HEK293 (cell line): ENCODE results near the gene LDB2.

ENCODE experiments used
- CTCF ChIA-PET: fragments of 350-600 bp; formaldehyde crosslinking; extraction: SDS; loops from one replicate; lab custom pipeline; 2021; ENCODE audit warnings: antibody characterized with exemption; lab: Yijun Ruan, JAX
- POLR2A ChIA-PET: fragments of 300-600 bp; formaldehyde crosslinking; extraction: SDS; loops from one replicate; lab custom pipeline; 2020; ENCODE audit warnings: antibody characterized with exemption, inconsistent platforms; lab: Yijun Ruan, JAX
- H3K27ac ChIP-seq: fragments of 200-500 bp; sonication (Bioruptor generic); 2 replicates; pipeline ENCODE4 v1.5.1; 2014; ENCODE audit warnings: low read depth, low read length, control low read depth, inconsistent platforms; ENCODE audit errors: extremely low read depth
- H3K36me3 ChIP-seq, 2 experiments: fragments of 200-500 bp in 1 of 2; sonication (Bioruptor generic) in 1 of 2; 1 replicate in 1 of 2; 2 replicates in 1 of 2; pipeline ENCODE4 v1.5.1; 2014 to 2017; ENCODE audit warnings: inconsistent platforms in 2 of 2, low read length in 2 of 2; ENCODE audit not compliant: control insufficient read depth in 2 of 2, insufficient read depth in 1 of 2
- H3K4me1 ChIP-seq: fragments of 200-500 bp; sonication (Bioruptor generic); 2 replicates; pipeline ENCODE4 v1.5.1; 2014; ENCODE audit warnings: mild to moderate bottlenecking, low read length, inconsistent platforms; ENCODE audit not compliant: control insufficient read depth, insufficient read depth
- H3K4me3 ChIP-seq: 2 replicates; pipeline ENCODE4 v1.5.1; 2011; ENCODE audit warnings: low read depth, mild to moderate bottlenecking, control low read depth, low read length, moderate library complexity
- H3K9me3 ChIP-seq: fragments of 200-500 bp; sonication (Bioruptor generic); 2 replicates; pipeline ENCODE4 v1.5.1; 2014; ENCODE audit warnings: low read depth, low read length, inconsistent platforms; ENCODE audit not compliant: control insufficient read depth, insufficient read depth
- IKZF3 ChIP-seq: fragments of 450-650 bp; IDR thresholded peaks from 2 replicates; pipeline ENCODE4 v1.5.0; 2018; ENCODE audit warnings: missing biosample characterization, mild to moderate bottlenecking, missing genetic modification characterization, moderate library complexity
- KLF16 ChIP-seq: fragments of 450-650 bp; formaldehyde crosslinking; IDR thresholded peaks from 2 replicates; pipeline ENCODE4 v1.5.1; 2017; ENCODE audit warnings: missing biosample characterization, missing genetic modification characterization
- MYNN ChIP-seq: fragments of 450-650 bp; formaldehyde crosslinking; IDR thresholded peaks from 2 replicates; pipeline ENCODE4 v1.5.1; 2016; ENCODE audit warnings: missing biosample characterization, missing genetic modification characterization, borderline replicate concordance
- PRDM6 ChIP-seq: fragments of 450-650 bp; formaldehyde crosslinking; IDR thresholded peaks from 2 replicates; pipeline ENCODE4 v1.5.1; 2017; ENCODE audit warnings: missing biosample characterization, missing genetic modification characterization
- SALL2 ChIP-seq: fragments of 450-650 bp; formaldehyde crosslinking; IDR thresholded peaks from 2 replicates; pipeline ENCODE4 v1.5.0; 2017; ENCODE audit warnings: missing biosample characterization, mild to moderate bottlenecking, missing genetic modification characterization, borderline replicate concordance
- ZEB2 ChIP-seq: fragments of 450-650 bp; formaldehyde crosslinking; IDR thresholded peaks from 2 replicates; pipeline ENCODE4 v1.5.1; 2016; ENCODE audit warnings: missing biosample characterization, missing genetic modification characterization
- ZFP69B ChIP-seq: fragments of 450-650 bp; formaldehyde crosslinking; IDR thresholded peaks from 2 replicates; pipeline ENCODE4 v1.5.1; 2016; ENCODE audit warnings: missing biosample characterization, missing genetic modification characterization
- ZIC2 ChIP-seq: fragments of 450-650 bp; formaldehyde crosslinking; IDR thresholded peaks from 2 replicates; pipeline ENCODE4 v1.5.1; 2016; ENCODE audit warnings: missing biosample characterization, missing genetic modification characterization
- ZNF174 ChIP-seq: fragments of 450-650 bp; formaldehyde crosslinking; IDR thresholded peaks from 2 replicates; pipeline ENCODE4 v1.5.0; 2017; ENCODE audit warnings: missing biosample characterization, mild to moderate bottlenecking, missing genetic modification characterization
- ZNF184 ChIP-seq: fragments of 450-650 bp; IDR thresholded peaks from 2 replicates; pipeline ENCODE4 v1.5.1; 2018; ENCODE audit warnings: missing biosample characterization, mild to moderate bottlenecking, missing genetic modification characterization
- ZNF266 ChIP-seq: fragments of 450-650 bp; formaldehyde crosslinking; IDR thresholded peaks from 2 replicates; pipeline ENCODE4 v1.5.1; 2016; ENCODE audit warnings: missing biosample characterization, missing genetic modification characterization, low read depth
- ZNF280D ChIP-seq: fragments of 450-650 bp; formaldehyde crosslinking; IDR thresholded peaks from 2 replicates; pipeline ENCODE4 v1.5.1; 2016; ENCODE audit warnings: missing biosample characterization, missing genetic modification characterization
- ZNF426 ChIP-seq: fragments of 450-650 bp; formaldehyde crosslinking; IDR thresholded peaks from 2 replicates; pipeline ENCODE4 v1.5.1; 2017; ENCODE audit warnings: missing biosample characterization, missing genetic modification characterization, mild to moderate bottlenecking, inconsistent platforms, moderate library complexity
- ZNF548 ChIP-seq: fragments of 450-650 bp; formaldehyde crosslinking; IDR thresholded peaks from 2 replicates; pipeline ENCODE4 v1.5.1; 2016; ENCODE audit warnings: missing biosample characterization, missing genetic modification characterization
- ZNF555 ChIP-seq: fragments of 450-650 bp; formaldehyde crosslinking; conservative IDR thresholded peaks from 2 replicates; pipeline ENCODE4 v1.5.1; 2017; ENCODE audit warnings: missing biosample characterization, mild to moderate bottlenecking, missing genetic modification characterization, inconsistent platforms
- ZNF558 ChIP-seq: fragments of 450-650 bp; formaldehyde crosslinking; IDR thresholded peaks from 2 replicates; pipeline ENCODE4 v1.5.1; 2016; ENCODE audit warnings: missing biosample characterization, missing genetic modification characterization
- ZNF610 ChIP-seq: fragments of 450-650 bp; formaldehyde crosslinking; IDR thresholded peaks from 2 replicates; pipeline ENCODE4 v1.5.1; 2016; ENCODE audit warnings: missing biosample characterization, missing genetic modification characterization, borderline replicate concordance
- ZNF768 ChIP-seq: fragments of 450-650 bp; formaldehyde crosslinking; IDR thresholded peaks from 2 replicates; pipeline ENCODE4 v1.5.1; 2018; ENCODE audit warnings: missing biosample characterization, mild to moderate bottlenecking, missing genetic modification characterization
- ZNF791 ChIP-seq: fragments of 450-650 bp; formaldehyde crosslinking; IDR thresholded peaks from 2 replicates; pipeline ENCODE4 v1.5.1; 2016; ENCODE audit warnings: missing biosample characterization, missing genetic modification characterization
- TF ChIP-seq, protein P1 (sequence below): fragments of 450-650 bp; formaldehyde crosslinking; IDR thresholded peaks from 2 replicates; pipeline ENCODE4 v1.5.1; 2016; ENCODE audit warnings: missing biosample characterization, missing genetic modification characterization, low read depth
- TF ChIP-seq, protein P2 (sequence below): fragments of 450-650 bp; formaldehyde crosslinking; IDR thresholded peaks from 2 replicates; pipeline ENCODE4 v1.5.1; 2016; ENCODE audit warnings: missing biosample characterization, missing genetic modification characterization

The LDB2 gene

DNA sequence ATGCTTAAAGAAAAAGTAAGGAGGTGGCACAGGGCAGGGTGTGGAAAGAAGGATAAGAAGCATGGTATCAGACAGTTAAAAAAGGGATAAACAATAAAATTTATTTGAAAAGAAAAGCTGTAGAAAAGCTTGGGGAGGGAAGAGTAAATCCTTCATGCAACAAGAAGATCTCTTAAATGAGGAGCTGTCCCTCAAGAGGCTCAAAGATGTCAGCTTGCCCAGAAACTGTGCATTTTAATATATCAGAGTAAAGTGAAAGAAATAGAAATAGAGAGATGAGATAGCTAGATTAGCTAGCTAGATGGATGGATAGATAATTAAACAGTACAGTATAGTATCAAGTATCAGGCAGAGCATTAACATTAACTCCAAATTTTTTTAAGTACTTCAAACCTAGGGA lies 170.3 kb downstream of the LDB2 start (continued):
- TF ChIP-seq ZNF280D (tag by site-specific recombination) (no peak), IKZF3 (tag by site-specific recombination) (no peak), ZNF548 (tag by site-specific recombination) (no peak), ZNF768 (tag by site-specific recombination) (no peak), ZNF555 (tag by site-specific recombination) (no peak)
- TF ChIP-seq, all 188 proteins: peak for 0

DNA sequence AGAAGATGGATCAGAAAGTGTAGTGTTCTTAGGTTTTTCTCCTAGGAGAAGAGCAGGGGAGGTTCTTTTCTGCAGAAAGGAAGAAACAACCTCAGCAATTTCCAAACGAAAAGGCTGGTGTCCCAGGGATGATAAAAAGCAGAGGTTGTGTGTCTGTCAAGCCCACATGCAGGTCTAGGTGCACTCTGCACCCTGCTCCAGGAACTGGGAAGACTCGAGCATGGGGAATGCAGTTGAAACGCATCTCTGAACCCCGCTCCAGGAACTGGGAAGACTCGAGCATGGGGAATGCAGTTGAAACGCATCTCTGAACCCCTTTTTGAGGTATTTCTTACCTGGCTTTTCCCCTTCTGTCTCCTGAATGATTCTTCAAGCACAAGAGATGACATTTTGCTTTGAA lies 171.2 kb downstream of the LDB2 start:
- ChIA-PET CTCF (no interaction called here), POLR2A (no interaction called here)
- no peak for TF ChIP-seq ZNF791 (tag by site-specific recombination)
- TF ChIP-seq ZNF558 (tag by site-specific recombination) = no peak
- no peak for TF ChIP-seq ZEB2
- no peak for TF ChIP-seq SALL2 (tag by site-specific recombination)
- TF ChIP-seq ZIC2 = no peak
- TF ChIP-seq, protein P1, sequence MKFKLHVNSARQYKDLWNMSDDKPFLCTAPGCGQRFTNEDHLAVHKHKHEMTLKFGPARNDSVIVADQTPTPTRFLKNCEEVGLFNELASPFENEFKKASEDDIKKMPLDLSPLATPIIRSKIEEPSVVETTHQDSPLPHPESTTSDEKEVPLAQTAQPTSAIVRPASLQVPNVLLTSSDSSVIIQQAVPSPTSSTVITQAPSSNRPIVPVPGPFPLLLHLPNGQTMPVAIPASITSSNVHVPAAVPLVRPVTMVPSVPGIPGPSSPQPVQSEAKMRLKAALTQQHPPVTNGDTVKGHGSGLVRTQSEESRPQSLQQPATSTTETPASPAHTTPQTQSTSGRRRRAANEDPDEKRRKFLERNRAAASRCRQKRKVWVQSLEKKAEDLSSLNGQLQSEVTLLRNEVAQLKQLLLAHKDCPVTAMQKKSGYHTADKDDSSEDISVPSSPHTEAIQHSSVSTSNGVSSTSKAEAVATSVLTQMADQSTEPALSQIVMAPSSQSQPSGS (tag by site-specific recombination) = no peak
- no peak for TF ChIP-seq ZNF184 (tag by site-specific recombination)
- TF ChIP-seq ZNF426 (tag by site-specific recombination) = no peak
- TF ChIP-seq PRDM6 = no peak
- TF ChIP-seq MYNN (tag by site-specific recombination) = no peak
- TF ChIP-seq, protein P2, sequence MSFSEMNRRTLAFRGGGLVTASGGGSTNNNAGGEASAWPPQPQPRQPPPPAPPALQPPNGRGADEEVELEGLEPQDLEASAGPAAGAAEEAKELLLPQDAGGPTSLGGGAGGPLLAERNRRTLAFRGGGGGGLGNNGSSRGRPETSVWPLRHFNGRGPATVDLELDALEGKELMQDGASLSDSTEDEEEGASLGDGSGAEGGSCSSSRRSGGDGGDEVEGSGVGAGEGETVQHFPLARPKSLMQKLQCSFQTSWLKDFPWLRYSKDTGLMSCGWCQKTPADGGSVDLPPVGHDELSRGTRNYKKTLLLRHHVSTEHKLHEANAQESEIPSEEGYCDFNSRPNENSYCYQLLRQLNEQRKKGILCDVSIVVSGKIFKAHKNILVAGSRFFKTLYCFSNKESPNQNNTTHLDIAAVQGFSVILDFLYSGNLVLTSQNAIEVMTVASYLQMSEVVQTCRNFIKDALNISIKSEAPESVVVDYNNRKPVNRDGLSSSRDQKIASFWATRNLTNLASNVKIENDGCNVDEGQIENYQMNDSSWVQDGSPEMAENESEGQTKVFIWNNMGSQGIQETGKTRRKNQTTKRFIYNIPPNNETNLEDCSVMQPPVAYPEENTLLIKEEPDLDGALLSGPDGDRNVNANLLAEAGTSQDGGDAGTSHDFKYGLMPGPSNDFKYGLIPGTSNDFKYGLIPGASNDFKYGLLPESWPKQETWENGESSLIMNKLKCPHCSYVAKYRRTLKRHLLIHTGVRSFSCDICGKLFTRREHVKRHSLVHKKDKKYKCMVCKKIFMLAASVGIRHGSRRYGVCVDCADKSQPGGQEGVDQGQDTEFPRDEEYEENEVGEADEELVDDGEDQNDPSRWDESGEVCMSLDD = no peak
- TF ChIP-seq ZFP69B (tag by site-specific recombination) = no peak
- TF ChIP-seq KLF16 (tag by site-specific recombination) = no peak
- TF ChIP-seq ZNF174 = no peak
- no peak for TF ChIP-seq ZNF610 (tag by site-specific recombination)
- no peak for TF ChIP-seq ZNF266 (tag by site-specific recombination)
- H3K27ac ChIP-seq = no peak overlapping the region
- H3K4me3 ChIP-seq = no peak overlapping the region
- no peaks in the 10 kb centered on the region for H3K9me3 ChIP-seq
- no peaks in the 10 kb centered on the region for H3K4me1 ChIP-seq
- no peaks in the 10 kb centered on the region for H3K36me3 ChIP-seq
